Loucy (cell line): ENCODE data around the gene OGFRL1.

Experiments used
- CTCF ChIP-seq: fragments of 200-600 bp; sonication (generic); conservative IDR thresholded peaks from 2 replicates; pipeline ENCODE4 v1.5.1; 2014; ENCODE audit warnings: mild to moderate bottlenecking, antibody characterized with exemption, low read length
- EZH2phosphoT487 ChIP-seq: fragments of 200-600 bp; IDR thresholded peaks from 2 replicates; pipeline ENCODE4 v1.6.1; 2018; ENCODE audit warnings: antibody characterized with exemption, mild to moderate bottlenecking, moderate library complexity, borderline replicate concordance

GRCh38 chr6:71292001-71292400 lies 3.4 kb downstream of the OGFRL1 start:
- TF ChIP-seq CTCF: no peak
- TF ChIP-seq EZH2phosphoT487: no peak
